Thyroid gland (tissue), 4 donors: ENCODE measurements around the gene XPC. TPM values are rescaled to one million over a fixed set of nuclear protein-coding genes. Genes with fewer than 3 reads are reported as not detected.
A peak's percentile ranks its signal among the peaks of the same experiment; 100 is the strongest.

ENCODE experiments used
- DNase-seq, 2 donors: peaks; one replicate each; pipeline ENCODE4 v3.0.0-alpha.2; 2019
- H3K27ac ChIP-seq, 3 donors: fragments of 200-600 bp; sonication (generic); 1 replicate in 2 of 3; 2 replicates in 1 of 3; pipeline ENCODE4 v1.5.1; 2016 to 2019; ENCODE audit warnings: mild to moderate bottlenecking in 1 of 3, moderate library complexity in 1 of 3
- H3K27me3 ChIP-seq: fragments of 200-600 bp; sonication (generic); one replicate; pipeline ENCODE4 v1.5.1; 2019
- H3K36me3 ChIP-seq, 2 donors: fragments of 200-600 bp; sonication (generic); one replicate each; pipeline ENCODE4 v1.5.1; 2016 to 2019
- H3K4me1 ChIP-seq, 2 donors: fragments of 200-600 bp; sonication (generic); one replicate each; pipeline ENCODE4 v1.5.1; 2017 to 2019
- H3K4me3 ChIP-seq, 3 donors: fragments of 200-600 bp; sonication (generic); replicated peaks in 1 of 3; 1 replicate in 2 of 3; 2 replicates in 1 of 3; pipeline ENCODE4 v1.5.1; 2016; ENCODE audit warnings: mild to moderate bottlenecking in 1 of 3
- H3K9me3 ChIP-seq: fragments of 200-600 bp; sonication (generic); one replicate; pipeline ENCODE4 v1.5.1; 2017
- CTCF ChIP-seq, 6 experiments: fragments of 200-600 bp in 3 of 6; fragments of 450-650 bp in 3 of 6; sonication (generic) in 3 of 6; IDR thresholded peaks; one replicate each; pipeline ENCODE4 v1.5.1; 2016 to 2019; ENCODE audit warnings: antibody characterized with exemption in 6 of 6, mild to moderate bottlenecking in 2 of 6, inconsistent platforms in 1 of 6, moderate library complexity in 1 of 6
- POLR2A ChIP-seq, 2 donors: fragments of 450-650 bp; IDR thresholded peaks; one replicate each; pipeline ENCODE4 v1.6.1; 2017; ENCODE audit warnings: antibody characterized with exemption in 2 of 2, mild to moderate bottlenecking in 2 of 2, moderate library complexity in 1 of 2
- WGBS, 2 donors: methylation state at CpG; one replicate each; pipeline ENCODE4 v1.1.5; 2017; 5-methylcytosine and 5-hydroxymethylcytosine counted together
- intact Hi-C: fragments of 100-400 bp; cut with DNase I; formaldehyde crosslinking; loops from one replicate; pipeline ENCODE4 v1.15.1; 2023
- total RNA-seq, 4 donors: library from RNA; depleted of rRNA; stranded (reverse); fragments of >200 nt; gene quantifications; one replicate each; pipeline ENCODE4 v1.2.3, GENCODE V29; 2016

XPC gene
- total RNA-seq, 4 donors from 2014 or later = 53.4 to 69.3 (median 60.8) TPM

GRCh38 chr3:14144423-14145075 is 33.9 kb downstream of the XPC start:
- H3K4me3 ChIP-seq = no peak overlapping the region
- peak; percentile 72 to 74 for DNase-seq
- TF ChIP-seq CTCF (IDR thresholded peaks at IDR 0.05) (no peak), POLR2A (IDR thresholded peaks at IDR 0.05) (no peak)
- peak overlapping the region; percentile 92 to 95 (median 95) for H3K27ac ChIP-seq
- no peaks in the 10 kb centered on the region for H3K9me3 ChIP-seq
- 10 to 14% methylated on average over 7 of the region's 7 CpGs for WGBS, 2 donors
- intact Hi-C loops = no loop called here
- no peaks in the 10 kb centered on the region for H3K27me3 ChIP-seq
- H3K36me3 ChIP-seq = peaks cover 12 to 44% of the 10 kb centered on the region in 2 donors
- H3K4me1 ChIP-seq = peaks cover 23 to 42% of the 10 kb centered on the region in 2 donors

GRCh38 chr3:14143271-14144225 is 34.9 kb downstream of the XPC start:
- Histone ChIP-seq H3K27ac (peak overlapping the region; percentile 92 to 95 (median 95)), H3K4me3 (no peak overlapping the region), H3K27me3 (no peaks in the 10 kb centered on the region), H3K36me3 (peaks cover 15 to 44% of the 10 kb centered on the region in 2 donors), H3K9me3 (no peaks in the 10 kb centered on the region), H3K4me1 (peaks cover 23 to 42% of the 10 kb centered on the region in 2 donors)
- no peak for TF ChIP-seq CTCF (IDR thresholded peaks at IDR 0.05)
- WGBS, 2 donors = 57 to 62% methylated on average over 7 of the region's 7 CpGs
- intact Hi-C loops = no loop called here
- DNase-seq = peak; percentile 71 to 76

- intact Hi-C loops = no loop called here
- WGBS, 2 donors = 77 to 79% methylated on average over 8 of the region's 8 CpGs
- Histone ChIP-seq H3K27ac (peak overlapping the region; percentile 92 to 95 (median 95)), H3K4me3 (no peak overlapping the region), H3K4me1 (peaks cover 23 to 42% of the 10 kb centered on the region in 2 donors), H3K9me3 (no peaks in the 10 kb centered on the region), H3K27me3 (no peaks in the 10 kb centered on the region), H3K36me3 (peaks cover 15 to 36% of the 10 kb centered on the region in 2 donors)
- no peak for DNase-seq
- no peak for TF ChIP-seq POLR2A (IDR thresholded peaks at IDR 0.05)
- TF ChIP-seq CTCF (IDR thresholded peaks at IDR 0.05) = no peak
Measured at GRCh38 chr3:14142567-14143270, 35.7 kb downstream of the XPC start.

- intact Hi-C loops = no loop called here
- no peaks in the 10 kb centered on the region for H3K27me3 ChIP-seq
- H3K36me3 ChIP-seq = peaks cover 15 to 32% of the 10 kb centered on the region in 2 donors
- peaks cover 23 to 42% of the 10 kb centered on the region in 2 donors for H3K4me1 ChIP-seq
- WGBS, 2 donors = 86 to 92% methylated on average over 17 to 18 of the region's 19 CpGs
- H3K27ac ChIP-seq = peak overlapping the region in 1 of 3 donors; percentile 95
- H3K9me3 ChIP-seq = no peaks in the 10 kb centered on the region
- TF ChIP-seq POLR2A (IDR thresholded peaks at IDR 0.05) = no peak
- TF ChIP-seq CTCF (IDR thresholded peaks at IDR 0.05) = no peak
- DNase-seq = peak; percentile 45 to 52
- H3K4me3 ChIP-seq = no peak overlapping the region
Measured at GRCh38 chr3:14141602-14142341, 36.6 kb downstream of the XPC start.
